ENCODE results near the gene CRYBB2. TPM values are rescaled to one million over a fixed set of nuclear protein-coding genes. Genes with fewer than 3 reads are reported as not detected.

The CRYBB2 gene
- total RNA-seq, 1 donor from 2014 or later, result not detected

GRCh38 chr22:25205847-25206246 lies 13.6 kb upstream of the CRYBB2 start:
- Histone ChIP-seq H3K27me3 (no peaks in the 10 kb centered on the region), H3K4me1 (no peaks in the 10 kb centered on the region), H3K4me3 (no peak overlapping the region), H3K9me3 (no peaks in the 10 kb centered on the region), H3K27ac (no peak overlapping the region), H3K36me3 (no peaks in the 10 kb centered on the region)
- DNase-seq (ENCODE audit: extremely low spot score in 2 of 2), result no peak
- intact Hi-C loops (cut with DNase I), result no loop called here
- no peak for TF ChIP-seq POLR2AphosphoS5 (IDR thresholded peaks at IDR 0.05; ENCODE audit: insufficient read depth in 1 of 2, low read depth in 1 of 2)
- no peak for TF ChIP-seq POLR2A (IDR thresholded peaks at IDR 0.05)
- TF ChIP-seq CTCF (IDR thresholded peaks at IDR 0.05), result no peak

- no peak for TF ChIP-seq POLR2A (IDR thresholded peaks at IDR 0.05)
- no peak for TF ChIP-seq CTCF (IDR thresholded peaks at IDR 0.05)
- TF ChIP-seq POLR2AphosphoS5 (IDR thresholded peaks at IDR 0.05; ENCODE audit: insufficient read depth in 1 of 2, low read depth in 1 of 2), result no peak
- no peak overlapping the region for H3K4me3 ChIP-seq
- no peak overlapping the region for H3K27ac ChIP-seq
- intact Hi-C loops (cut with DNase I), result no loop called here
- no peaks in the 10 kb centered on the region for H3K4me1 ChIP-seq
- no peaks in the 10 kb centered on the region for H3K27me3 ChIP-seq
- H3K9me3 ChIP-seq, result no peaks in the 10 kb centered on the region
- no peaks in the 10 kb centered on the region for H3K36me3 ChIP-seq
- DNase-seq (ENCODE audit: extremely low spot score in 2 of 2), result no peak
Observed at GRCh38 chr22:25206998-25207397, 12.4 kb upstream of the CRYBB2 start.

GRCh38 chr22:25207553-25208157 lies 11.8 kb upstream of the CRYBB2 start:
- DNase-seq (ENCODE audit: extremely low spot score in 2 of 2), result no peak
- Histone ChIP-seq H3K36me3 (no peaks in the 10 kb centered on the region), H3K9me3 (no peaks in the 10 kb centered on the region), H3K27me3 (no peaks in the 10 kb centered on the region), H3K4me3 (no peak overlapping the region), H3K27ac (no peak overlapping the region), H3K4me1 (no peaks in the 10 kb centered on the region)
- TF ChIP-seq CTCF (IDR thresholded peaks at IDR 0.05), result no peak
- intact Hi-C loops (cut with DNase I), result no loop called here

- Histone ChIP-seq H3K4me1 (no peaks in the 10 kb centered on the region), H3K27me3 (no peaks in the 10 kb centered on the region), H3K4me3 (no peak overlapping the region), H3K27ac (no peak overlapping the region), H3K36me3 (no peaks in the 10 kb centered on the region), H3K9me3 (no peaks in the 10 kb centered on the region)
- intact Hi-C loops (cut with DNase I), result no loop called here
- no peak for DNase-seq (ENCODE audit: extremely low spot score in 2 of 2)
- no peak for TF ChIP-seq POLR2A (IDR thresholded peaks at IDR 0.05)
- TF ChIP-seq POLR2AphosphoS5 (IDR thresholded peaks at IDR 0.05; ENCODE audit: insufficient read depth in 1 of 2, low read depth in 1 of 2), result no peak
- TF ChIP-seq CTCF (IDR thresholded peaks at IDR 0.05), result no peak
Observed at GRCh38 chr22:25208328-25208727, 11.1 kb upstream of the CRYBB2 start.

- TF ChIP-seq POLR2A (IDR thresholded peaks at IDR 0.05) (no peak), CTCF (IDR thresholded peaks at IDR 0.05) (no peak), POLR2AphosphoS5 (IDR thresholded peaks at IDR 0.05; ENCODE audit: insufficient read depth in 1 of 2, low read depth in 1 of 2) (no peak)
- no peak overlapping the region for H3K4me3 ChIP-seq
- no peaks in the 10 kb centered on the region for H3K27me3 ChIP-seq
- no peaks in the 10 kb centered on the region for H3K4me1 ChIP-seq
- intact Hi-C loops (cut with DNase I), result no loop called here
- H3K9me3 ChIP-seq, result no peaks in the 10 kb centered on the region
- no peaks in the 10 kb centered on the region for H3K36me3 ChIP-seq
- no peak overlapping the region for H3K27ac ChIP-seq
- DNase-seq (ENCODE audit: extremely low spot score in 2 of 2), result no peak
Observed at GRCh38 chr22:25208743-25209505, 10.5 kb upstream of the CRYBB2 start.
